ENCODE results near the gene RIPPLY1.

- no peak for TF ChIP-seq ZFX (IDR thresholded peaks at IDR 0.05)
- TF ChIP-seq, protein P1, sequence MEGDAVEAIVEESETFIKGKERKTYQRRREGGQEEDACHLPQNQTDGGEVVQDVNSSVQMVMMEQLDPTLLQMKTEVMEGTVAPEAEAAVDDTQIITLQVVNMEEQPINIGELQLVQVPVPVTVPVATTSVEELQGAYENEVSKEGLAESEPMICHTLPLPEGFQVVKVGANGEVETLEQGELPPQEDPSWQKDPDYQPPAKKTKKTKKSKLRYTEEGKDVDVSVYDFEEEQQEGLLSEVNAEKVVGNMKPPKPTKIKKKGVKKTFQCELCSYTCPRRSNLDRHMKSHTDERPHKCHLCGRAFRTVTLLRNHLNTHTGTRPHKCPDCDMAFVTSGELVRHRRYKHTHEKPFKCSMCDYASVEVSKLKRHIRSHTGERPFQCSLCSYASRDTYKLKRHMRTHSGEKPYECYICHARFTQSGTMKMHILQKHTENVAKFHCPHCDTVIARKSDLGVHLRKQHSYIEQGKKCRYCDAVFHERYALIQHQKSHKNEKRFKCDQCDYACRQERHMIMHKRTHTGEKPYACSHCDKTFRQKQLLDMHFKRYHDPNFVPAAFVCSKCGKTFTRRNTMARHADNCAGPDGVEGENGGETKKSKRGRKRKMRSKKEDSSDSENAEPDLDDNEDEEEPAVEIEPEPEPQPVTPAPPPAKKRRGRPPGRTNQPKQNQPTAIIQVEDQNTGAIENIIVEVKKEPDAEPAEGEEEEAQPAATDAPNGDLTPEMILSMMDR (IDR thresholded peaks at IDR 0.05 in 2 of 3, conservative IDR thresholded peaks at IDR 0.05 in 1 of 3; ENCODE audit: borderline replicate concordance in 1 of 3, insufficient read depth in 1 of 3, low read depth in 2 of 3, low read length in 2 of 3): no peak
- TF ChIP-seq JUND (IDR thresholded peaks at IDR 0.05): peak; percentile 62
- no peak for TF ChIP-seq EZH2 (IDR thresholded peaks at IDR 0.05)
- TF ChIP-seq EGR1 (IDR thresholded peaks at IDR 0.05; ENCODE audit: low read depth): no peak
- TF ChIP-seq POLR2A (IDR thresholded peaks at IDR 0.05; ENCODE audit: borderline replicate concordance, extremely low read depth, insufficient read depth, insufficient read length): no peak
- TF ChIP-seq, protein P2, sequence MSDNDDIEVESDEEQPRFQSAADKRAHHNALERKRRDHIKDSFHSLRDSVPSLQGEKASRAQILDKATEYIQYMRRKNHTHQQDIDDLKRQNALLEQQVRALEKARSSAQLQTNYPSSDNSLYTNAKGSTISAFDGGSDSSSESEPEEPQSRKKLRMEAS (IDR thresholded peaks at IDR 0.05): 0 out of 2 replicates have a peak, but pooled peaks have one; percentile 21
These were observed 14.8 kb upstream of the RIPPLY1 start for GRCh38 chrX:106917830-106918500.

Measured in HCT116 (cell line).